NOMO-1 treated with dmso at 0.1 percent for 144 hours (cell line): Measurements from ENCODE around the gene RNF20.
"Not testable (repeated sequence)": the region's sequence is repeated elsewhere in the genome, so short reads cannot be mapped to it uniquely, and the experiment has no call there.

Source experiments
- DNase-seq: peaks from one replicate; lab custom pipeline; 2025; ENCODE audit not compliant: unreplicated experiment; lab: John Stamatoyannopoulos, UW

The RNF20 gene

DNA sequence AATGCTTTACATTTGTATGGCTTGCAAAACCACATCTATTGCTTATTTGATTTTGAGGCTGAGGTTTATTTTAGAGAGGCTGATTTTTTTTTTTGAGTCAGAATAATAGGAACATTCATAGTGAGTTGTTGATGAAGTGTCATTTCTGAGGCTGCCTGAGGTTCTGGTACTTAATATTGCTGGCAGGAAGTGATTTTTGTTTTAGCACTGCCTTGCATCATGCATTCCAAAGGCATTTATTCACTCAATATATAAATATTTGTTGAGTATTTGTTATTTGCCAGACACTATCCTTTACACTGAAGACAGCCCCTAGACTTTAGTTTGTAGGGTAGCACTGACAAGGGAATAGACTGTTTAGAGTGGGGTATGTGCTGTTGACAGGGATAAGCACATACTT lies 2.7 kb downstream of the RNF20 start:
- no peak for DNase-seq

DNA sequence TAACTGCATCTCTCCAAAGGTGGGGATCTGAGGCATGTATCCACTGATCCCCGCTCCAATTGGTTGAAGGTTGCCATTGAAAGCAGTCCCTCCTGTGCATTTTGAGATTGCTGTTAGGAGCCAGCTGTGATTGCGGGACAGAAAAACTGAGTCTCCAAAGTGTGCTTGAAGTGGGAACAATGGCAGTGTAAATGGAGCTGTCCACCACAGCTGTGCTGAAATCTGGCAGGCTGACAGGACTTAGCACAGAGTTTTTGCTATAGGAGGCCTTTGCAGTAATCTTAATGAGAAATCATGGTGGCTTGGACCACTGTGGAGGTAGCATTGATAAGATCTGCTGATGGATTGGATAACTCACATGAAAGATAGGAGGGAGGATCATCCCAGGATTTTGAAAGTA lies 3.3 kb downstream of the RNF20 start:
- DNase-seq: no peak

- DNase-seq: no peak
Measured at GRCh38 chr9:101540069-101540468, 6.4 kb downstream of the RNF20 start.

GRCh38 chr9:101543098-101543735 lies 9.6 kb downstream of the RNF20 start:
- DNase-seq: no peak

DNA sequence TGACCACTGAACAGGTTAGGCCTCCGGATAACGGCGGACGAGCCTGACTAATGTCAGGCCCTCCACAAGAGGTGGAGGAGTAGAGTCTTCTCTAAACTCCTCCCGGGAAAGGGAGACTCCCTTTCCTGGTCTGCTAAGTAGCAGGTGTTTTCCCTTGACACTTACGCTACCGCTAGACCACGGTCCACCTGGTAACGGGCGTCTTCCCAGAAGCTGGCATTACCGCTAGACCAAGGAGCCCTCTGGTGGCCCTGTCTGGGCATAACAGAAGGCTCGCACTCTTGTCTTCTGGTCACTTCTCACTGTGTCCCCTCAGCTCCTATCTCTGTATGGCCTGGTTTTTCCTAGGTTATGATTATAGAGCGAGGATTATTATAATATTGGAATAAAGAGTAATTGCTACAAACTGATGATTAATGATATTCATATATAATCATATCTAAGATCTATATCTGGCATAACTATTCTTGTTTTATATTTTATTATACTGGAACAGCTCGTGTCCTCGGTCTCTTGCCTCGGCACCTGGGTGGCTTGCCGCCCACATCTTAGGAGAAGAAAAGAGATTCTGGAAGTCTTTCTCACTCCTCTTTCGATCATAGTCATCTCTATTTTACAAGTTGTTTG lies 15.9 kb downstream of the RNF20 start:
- not testable (repeated sequence) for DNase-seq

DNA sequence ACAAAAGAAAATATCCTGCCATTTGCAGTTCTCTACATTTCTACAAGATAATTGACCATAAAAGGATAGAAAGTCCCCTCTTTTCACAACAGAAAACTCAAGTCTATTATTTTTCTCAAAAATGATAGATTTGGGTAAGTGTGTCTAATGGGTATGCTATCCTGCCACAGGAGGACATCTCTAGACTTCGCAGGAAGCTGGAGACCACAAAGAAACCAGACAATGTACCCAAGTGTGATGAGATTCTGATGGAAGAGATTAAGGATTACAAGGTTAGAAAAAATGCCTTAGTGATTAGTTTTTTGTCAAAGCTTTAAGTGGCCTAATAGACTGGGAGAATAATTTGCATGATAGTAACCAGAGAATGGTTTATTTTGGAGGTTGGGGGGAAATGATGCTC lies 28.1 kb downstream of the RNF20 start:
- no peak for DNase-seq

GRCh38 chr9:101562966-101563365 lies 29.3 kb downstream of the RNF20 start:
- DNase-seq: no peak

GRCh38 chr9:101564252-101564651 lies 30.6 kb downstream of the RNF20 start:
- DNase-seq: no peak

DNA sequence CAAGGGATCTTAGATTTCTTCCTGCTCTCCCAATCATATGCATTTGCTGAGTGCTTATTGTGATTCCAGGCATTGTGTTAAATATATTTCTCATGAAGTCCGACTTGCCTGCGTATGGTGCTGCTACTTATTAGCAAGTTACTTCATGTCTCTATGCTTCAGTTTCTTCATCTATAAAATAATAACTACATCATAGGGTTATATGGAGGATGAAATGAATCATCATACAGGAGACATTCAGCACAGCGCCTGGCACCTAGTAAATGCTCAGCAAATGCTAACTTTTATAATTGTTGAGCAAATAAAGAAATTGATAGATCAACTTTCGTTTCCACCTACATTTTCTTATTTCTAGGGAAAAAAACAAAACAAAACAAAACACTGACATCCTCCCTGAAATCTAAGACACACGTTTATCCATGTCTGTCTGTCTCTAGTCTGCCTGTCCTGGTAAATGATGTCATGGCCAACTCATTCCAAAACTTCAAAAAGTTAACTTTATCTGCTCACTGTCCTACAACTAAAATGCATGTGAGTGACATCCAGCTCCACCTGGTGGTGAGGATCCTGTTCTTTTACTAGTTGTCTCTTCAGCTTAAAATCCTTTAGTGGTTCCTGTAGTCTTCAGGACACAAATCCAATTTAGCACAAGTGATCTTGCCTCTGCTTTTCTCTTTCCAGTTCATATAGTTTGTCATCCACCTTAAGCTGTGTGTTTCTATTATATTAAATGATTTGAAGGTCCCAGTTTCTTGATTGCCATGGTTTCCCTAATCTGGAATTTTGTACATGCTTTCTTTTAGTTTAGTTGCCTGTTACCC lies 33.5 kb downstream of the RNF20 start:
- DNase-seq: no peak

DNA sequence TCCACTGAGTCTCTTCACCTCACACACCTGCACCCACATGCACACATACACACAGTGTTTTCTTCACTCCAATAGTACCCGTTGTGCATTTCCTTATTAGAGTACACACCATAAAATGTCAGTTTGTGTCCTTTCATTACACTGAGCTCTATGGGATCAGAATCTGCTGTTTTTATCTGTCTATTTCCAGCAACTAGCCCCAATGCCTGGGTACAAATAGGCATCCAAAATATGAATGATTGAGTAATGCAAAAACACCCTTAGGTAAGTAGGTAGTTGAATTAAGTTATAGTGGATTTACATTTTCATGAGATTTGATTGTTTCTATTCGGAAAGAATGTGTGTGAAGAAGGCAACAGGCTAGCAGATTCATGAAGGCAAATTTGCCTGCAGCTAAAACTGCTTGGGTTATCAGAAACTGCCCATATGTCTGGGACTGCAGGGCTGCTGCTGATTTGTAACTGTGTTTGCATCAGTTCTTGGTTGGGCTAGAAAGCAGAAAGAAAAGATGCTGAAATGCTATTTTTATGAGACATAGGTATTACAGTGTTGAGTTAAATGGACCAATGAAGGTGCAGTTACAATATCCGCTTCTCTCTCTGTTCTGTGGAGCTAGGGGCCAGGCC lies 34.2 kb downstream of the RNF20 start:
- DNase-seq: no peak

GRCh38 chr9:101569741-101570501 lies 36.3 kb downstream of the RNF20 start:
- DNase-seq: peak; percentile 9

- DNase-seq: no peak
Measured at GRCh38 chr9:101571114-101571513, 37.5 kb downstream of the RNF20 start.

- DNase-seq: no peak
Measured at GRCh38 chr9:101572316-101572715, 38.7 kb downstream of the RNF20 start.

DNA sequence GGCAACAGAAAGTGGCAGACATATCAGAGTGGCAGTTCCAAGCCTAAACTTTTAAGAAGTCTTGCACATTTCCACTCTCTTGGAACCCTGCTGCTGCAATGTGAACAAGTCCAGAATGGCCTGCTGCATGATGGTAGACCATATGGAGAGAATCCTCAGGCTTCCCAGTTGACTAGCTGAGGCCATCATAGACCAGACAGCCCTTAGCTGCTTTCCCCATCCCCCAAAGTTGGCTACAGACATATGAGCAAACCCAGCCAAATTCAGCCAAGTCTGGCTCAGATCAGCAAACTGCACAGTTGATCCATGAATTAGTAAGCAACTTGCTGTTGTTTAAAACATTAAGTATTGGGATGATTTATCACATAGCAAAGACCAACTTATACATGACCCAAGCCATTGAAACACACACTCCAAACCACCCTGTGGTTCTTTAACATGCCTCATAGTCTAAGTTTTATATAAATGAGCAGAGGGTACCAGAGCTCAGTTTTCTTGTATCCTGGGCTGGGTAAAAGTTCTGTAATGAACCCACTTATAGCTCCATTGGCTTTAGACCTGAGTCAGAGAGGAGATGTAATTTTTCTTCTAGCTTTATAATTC lies 41.2 kb downstream of the RNF20 start:
- no peak for DNase-seq

DNA sequence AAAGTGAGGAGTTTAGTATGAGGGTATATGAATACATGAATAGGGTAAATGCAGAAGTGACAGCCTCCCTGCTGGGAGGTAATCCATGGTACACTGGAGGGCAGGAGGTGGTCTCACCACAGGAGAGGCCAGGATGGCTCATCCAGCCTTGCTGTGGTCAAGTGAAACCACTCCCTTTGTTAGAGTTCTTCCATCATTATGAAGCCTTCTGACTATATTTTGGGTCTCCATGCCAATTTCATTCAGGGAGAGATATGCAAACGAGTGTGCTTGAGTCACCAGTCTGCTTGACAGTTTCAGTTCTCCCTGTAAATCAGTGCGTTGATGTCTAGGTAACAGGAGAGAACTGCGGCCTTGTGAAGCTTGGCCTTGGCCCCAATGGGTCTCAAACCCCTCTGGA lies 44.7 kb downstream of the RNF20 start:
- DNase-seq: peak; percentile 16

- DNase-seq: peak; percentile 59
Measured at GRCh38 chr9:101579711-101580545, 46.3 kb downstream of the RNF20 start.

DNA sequence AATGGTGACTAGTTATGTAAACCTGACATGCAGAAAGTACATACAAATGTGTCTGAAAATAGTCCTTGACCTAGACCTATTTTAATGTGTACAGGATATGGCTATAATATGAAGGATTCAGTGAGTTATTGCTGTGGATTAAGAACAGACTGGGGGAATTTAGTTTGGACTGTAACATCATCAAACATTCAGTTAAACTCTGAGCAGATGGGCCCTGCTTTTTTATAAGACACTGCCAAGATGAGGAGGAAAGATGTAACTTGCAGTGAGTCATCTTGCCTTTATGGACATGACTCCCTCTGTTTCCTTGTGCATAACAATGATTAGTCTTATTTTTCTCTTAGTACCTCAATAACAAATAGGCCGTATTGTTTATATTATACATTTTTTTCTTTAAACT lies 48.9 kb downstream of the RNF20 start:
- DNase-seq: no peak

DNA sequence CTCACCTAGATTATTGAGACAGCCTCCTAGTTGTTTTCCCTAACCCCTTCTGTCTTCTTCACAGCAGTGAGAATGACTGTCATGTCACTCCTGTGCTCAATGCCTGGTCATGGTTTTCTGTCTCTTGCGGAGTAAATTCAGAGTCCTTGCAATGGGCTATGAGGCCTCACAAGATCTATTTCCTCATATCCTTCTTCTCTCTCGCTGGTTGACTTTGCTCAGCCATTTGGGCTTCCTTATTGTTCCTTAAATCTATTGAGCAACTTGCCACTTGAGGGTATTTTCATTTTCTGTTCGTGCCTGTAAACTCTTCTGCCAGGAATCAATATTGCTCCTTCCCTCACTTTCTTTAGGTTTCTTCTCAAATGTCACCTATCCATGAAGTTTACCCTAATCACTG lies 52.1 kb downstream of the RNF20 start:
- peak; percentile 74 for DNase-seq

- DNase-seq: no peak
Measured at GRCh38 chr9:101586651-101587050, 53.0 kb downstream of the RNF20 start.
